HepG2 (cell line): ENCODE results near the gene ARL10. TPM values are rescaled to one million over a fixed set of nuclear protein-coding genes. Genes with fewer than 3 reads are reported as not detected.

Experiments
- ARNT ChIP-seq: fragments of 450-650 bp; IDR thresholded peaks from 2 replicates; pipeline ENCODE4 v1.6.1; 2017
- ATF3 ChIP-seq: sonication (generic); formaldehyde crosslinking; IDR thresholded peaks from 2 replicates; pipeline ENCODE4 v1.4.0; 2020; ENCODE audit warnings: missing genetic modification reagents
- BCL3 ChIP-seq: sonication (generic); formaldehyde crosslinking; IDR thresholded peaks from 2 replicates; pipeline ENCODE4 v1.5.1; 2020; ENCODE audit warnings: mild to moderate bottlenecking, missing genetic modification reagents, moderate library complexity
- HNF4G ChIP-seq, 2 experiments: sonication (generic) in 1 of 2; formaldehyde crosslinking in 1 of 2; IDR thresholded peaks; 2 replicates each; pipeline versions ENCODE4 v1.4.0 to v1.6.1; 2011 to 2020; ENCODE audit warnings: borderline replicate concordance in 2 of 2, low read depth in 2 of 2, mild to moderate bottlenecking in 2 of 2, low read length in 1 of 2, missing genetic modification reagents in 1 of 2, moderate library complexity in 1 of 2
- JUN ChIP-seq: sonication (generic); formaldehyde crosslinking; IDR thresholded peaks from 2 replicates; pipeline ENCODE4 v1.4.0; 2020; ENCODE audit warnings: mild to moderate bottlenecking, missing genetic modification reagents
- MTF2 ChIP-seq: sonication (generic); formaldehyde crosslinking; IDR thresholded peaks from 2 replicates; pipeline ENCODE4 v1.5.0; 2020; ENCODE audit warnings: missing genetic modification reagents, borderline replicate concordance
- NFKBIZ ChIP-seq: IDR thresholded peaks from 2 replicates; pipeline ENCODE4 v1.6.1; 2018; ENCODE audit warnings: missing genetic modification reagents, missing compliant biosample characterization
- NRL ChIP-seq: sonication (generic); formaldehyde crosslinking; IDR thresholded peaks from 2 replicates; pipeline ENCODE4 v1.5.0; 2020; ENCODE audit warnings: missing genetic modification reagents, mild to moderate bottlenecking, moderate library complexity, borderline replicate concordance
- POLR2A ChIP-seq, 2 experiments: IDR thresholded peaks; 2 replicates each; pipeline ENCODE4 v1.6.1; 2011; ENCODE audit warnings: low read depth in 2 of 2, low read length in 2 of 2, mild to moderate bottlenecking in 1 of 2, moderate library complexity in 1 of 2; ENCODE audit not compliant: insufficient read depth in 1 of 2
- RAD51 ChIP-seq: fragments of 450-650 bp; IDR thresholded peaks from 2 replicates; pipeline ENCODE4 v1.6.1; 2016; ENCODE audit warnings: borderline replicate concordance
- SKIL ChIP-seq: sonication (generic); formaldehyde crosslinking; IDR thresholded peaks from 2 replicates; pipeline ENCODE4 v1.8.0; 2022; ENCODE audit warnings: missing genetic modification reagents, mild to moderate bottlenecking, moderate library complexity, borderline replicate concordance
- TEAD3 ChIP-seq: optimal IDR thresholded peaks from 2 replicates; pipeline ENCODE3; 2016; ENCODE audit warnings: borderline replicate concordance
- TSC22D2 ChIP-seq: sonication (generic); formaldehyde crosslinking; IDR thresholded peaks from 2 replicates; pipeline ENCODE4 v1.5.1; 2020; ENCODE audit warnings: missing genetic modification reagents, mild to moderate bottlenecking, borderline replicate concordance
- ZFP82 ChIP-seq: sonication (generic); formaldehyde crosslinking; IDR thresholded peaks from 2 replicates; pipeline ENCODE4 v1.5.1; 2020; ENCODE audit warnings: mild to moderate bottlenecking, missing genetic modification reagents, borderline replicate concordance
- ZNF343 ChIP-seq: sonication (generic); formaldehyde crosslinking; IDR thresholded peaks from 2 replicates; pipeline ENCODE4 v1.4.0; 2020; ENCODE audit warnings: mild to moderate bottlenecking, missing genetic modification reagents
- ZNF543 ChIP-seq: sonication (generic); formaldehyde crosslinking; IDR thresholded peaks from 2 replicates; pipeline ENCODE4 v1.4.0; 2020; ENCODE audit warnings: mild to moderate bottlenecking, missing genetic modification reagents
- ZNF597 ChIP-seq: sonication (generic); formaldehyde crosslinking; IDR thresholded peaks from 2 replicates; pipeline ENCODE4 v1.5.0; 2020; ENCODE audit warnings: missing genetic modification reagents
- ZNF615 ChIP-seq: sonication (generic); formaldehyde crosslinking; IDR thresholded peaks from 2 replicates; pipeline ENCODE4 v1.5.0; 2020; ENCODE audit warnings: mild to moderate bottlenecking, missing genetic modification reagents, borderline replicate concordance
- polyA plus RNA-seq, 8 experiments: library from polyadenylated mRNA; depleted of rRNA in 3 of 8; stranded (reverse) in 7 of 8; unstranded in 1 of 8; fragments of >200 nt; fragmentation: Illumina TruSeq in 4 of 8; extraction: Trizol in 4 of 8; gene quantifications; 2 replicates each; pipeline versions ENCODE4 v1.2.1 to v1.2.3, GENCODE V29; 2011 to 2016; ENCODE audit warnings: low read depth in 4 of 8, missing spikeins in 1 of 8, mixed read lengths in 1 of 8; ENCODE audit not compliant: insufficient read depth in 1 of 8
- total RNA-seq, 5 experiments: library from RNA; depleted of rRNA; stranded (reverse); fragments of >200 nt; fragmentation: Illumina TruSeq; extraction: Trizol; gene quantifications; 2 replicates each; pipeline ENCODE4 v1.2.3, GENCODE V29; 2016; ENCODE audit warnings: low read depth in 1 of 5
- TF ChIP-seq, protein P1 (sequence below): sonication (generic); formaldehyde crosslinking; IDR thresholded peaks from 2 replicates; pipeline ENCODE4 v1.4.0; 2020; ENCODE audit warnings: missing genetic modification reagents, borderline replicate concordance
- TF ChIP-seq, protein P2 (sequence below): IDR thresholded peaks from 2 replicates; pipeline ENCODE4 v1.6.1; 2012; ENCODE audit warnings: low read depth, low read length, improper control_type of control experiment

ARL10 gene
- total and polyA plus RNA-seq, 2 of the 13 experiments (the other 11 are each of a cell fraction or from before 2014, with no cell fraction given), result 0.18 to 0.50 TPM

GRCh38 chr5:176418251-176418650 is 53.0 kb downstream of the ARL10 start (continued):
- TF ChIP-seq ZFP82 (CRISPR knock-in tag) (no peak), ZNF615 (CRISPR knock-in tag) (no peak), HNF4G (IDR thresholded peaks at IDR 0.05; ENCODE audit: borderline replicate concordance, low read depth, low read length) (no peak), HNF4G (CRISPR knock-in tag; IDR thresholded peaks at IDR 0.05; ENCODE audit: borderline replicate concordance, low read depth) (no peak), NFKBIZ (CRISPR knock-in tag) (no peak), MTF2 (no peak), JUN (CRISPR knock-in tag) (peak; percentile 74; the same call in 1 of the 2 replicates), ZNF343 (CRISPR knock-in tag) (no peak), SKIL (CRISPR knock-in tag) (peak; percentile 76; the same call in 1 of the 2 replicates), TEAD3 (CRISPR knock-in tag) (peak; percentile 71), RAD51 (no peak), NRL (CRISPR knock-in tag) (no peak), ATF3 (peak; percentile 68; the same call in 1 of the 2 replicates), ZNF543 (CRISPR knock-in tag) (no peak), POLR2A (IDR thresholded peaks at IDR 0.05; ENCODE audit: insufficient read depth in 1 of 2, low read depth in 2 of 2, low read length in 2 of 2) (no peak), ARNT (no peak), BCL3 (CRISPR knock-in tag) (no peak), ZNF597 (CRISPR knock-in tag) (no peak), TSC22D2 (CRISPR knock-in tag) (no peak)
- TF ChIP-seq, protein P1, sequence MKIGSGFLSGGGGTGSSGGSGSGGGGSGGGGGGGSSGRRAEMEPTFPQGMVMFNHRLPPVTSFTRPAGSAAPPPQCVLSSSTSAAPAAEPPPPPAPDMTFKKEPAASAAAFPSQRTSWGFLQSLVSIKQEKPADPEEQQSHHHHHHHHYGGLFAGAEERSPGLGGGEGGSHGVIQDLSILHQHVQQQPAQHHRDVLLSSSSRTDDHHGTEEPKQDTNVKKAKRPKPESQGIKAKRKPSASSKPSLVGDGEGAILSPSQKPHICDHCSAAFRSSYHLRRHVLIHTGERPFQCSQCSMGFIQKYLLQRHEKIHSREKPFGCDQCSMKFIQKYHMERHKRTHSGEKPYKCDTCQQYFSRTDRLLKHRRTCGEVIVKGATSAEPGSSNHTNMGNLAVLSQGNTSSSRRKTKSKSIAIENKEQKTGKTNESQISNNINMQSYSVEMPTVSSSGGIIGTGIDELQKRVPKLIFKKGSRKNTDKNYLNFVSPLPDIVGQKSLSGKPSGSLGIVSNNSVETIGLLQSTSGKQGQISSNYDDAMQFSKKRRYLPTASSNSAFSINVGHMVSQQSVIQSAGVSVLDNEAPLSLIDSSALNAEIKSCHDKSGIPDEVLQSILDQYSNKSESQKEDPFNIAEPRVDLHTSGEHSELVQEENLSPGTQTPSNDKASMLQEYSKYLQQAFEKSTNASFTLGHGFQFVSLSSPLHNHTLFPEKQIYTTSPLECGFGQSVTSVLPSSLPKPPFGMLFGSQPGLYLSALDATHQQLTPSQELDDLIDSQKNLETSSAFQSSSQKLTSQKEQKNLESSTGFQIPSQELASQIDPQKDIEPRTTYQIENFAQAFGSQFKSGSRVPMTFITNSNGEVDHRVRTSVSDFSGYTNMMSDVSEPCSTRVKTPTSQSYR (CRISPR knock-in tag), result no peak
- TF ChIP-seq, protein P2, sequence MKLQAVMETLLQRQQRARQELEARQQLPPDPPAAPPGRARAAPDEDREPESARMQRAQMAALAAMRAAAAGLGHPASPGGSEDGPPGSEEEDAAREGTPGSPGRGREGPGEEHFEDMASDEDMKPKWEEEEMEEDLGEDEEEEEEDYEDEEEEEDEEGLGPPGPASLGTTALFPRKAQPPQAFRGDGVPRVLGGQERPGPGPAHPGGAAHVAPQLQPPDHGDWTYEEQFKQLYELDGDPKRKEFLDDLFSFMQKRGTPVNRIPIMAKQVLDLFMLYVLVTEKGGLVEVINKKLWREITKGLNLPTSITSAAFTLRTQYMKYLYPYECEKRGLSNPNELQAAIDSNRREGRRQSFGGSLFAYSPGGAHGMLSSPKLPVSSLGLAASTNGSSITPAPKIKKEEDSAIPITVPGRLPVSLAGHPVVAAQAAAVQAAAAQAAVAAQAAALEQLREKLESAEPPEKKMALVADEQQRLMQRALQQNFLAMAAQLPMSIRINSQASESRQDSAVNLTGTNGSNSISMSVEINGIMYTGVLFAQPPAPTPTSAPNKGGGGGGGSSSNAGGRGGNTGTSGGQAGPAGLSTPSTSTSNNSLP, result no peak
